Keratinocyte (primary cell): ENCODE measurements around the gene CEP63. TPM values are rescaled to one million over a fixed set of nuclear protein-coding genes. Genes with fewer than 3 reads are reported as not detected.

Experiments used
- DNase-seq: peaks from one replicate; pipeline ENCODE4 v3.0.0-alpha.2; 2011; ENCODE audit warnings: low read depth, missing footprints, low spot score
- FAIRE-seq: peaks from 2 replicates; lab custom pipeline; 2011; peaks lifted over from hg19 to GRCh38; lab: Jason Lieb, UNC
- H2AFZ ChIP-seq: 2 replicates; pipeline ENCODE4 v1.6.0; 2012; ENCODE audit warnings: low read length, control low read depth, inconsistent platforms; ENCODE audit not compliant: control insufficient read depth
- H3K27ac ChIP-seq: 2 replicates; pipeline ENCODE4 v1.5.1; 2011; ENCODE audit warnings: low read length; ENCODE audit not compliant: control insufficient read depth, insufficient read depth
- H3K27me3 ChIP-seq: 3 replicates; pipeline ENCODE4 v1.6.0; 2011; ENCODE audit warnings: low read length; ENCODE audit not compliant: control insufficient read depth, insufficient read depth; ENCODE audit errors: extremely low read depth
- H3K36me3 ChIP-seq, 2 experiments: 2 replicates in 1 of 2; 3 replicates in 1 of 2; pipeline ENCODE4 v1.5.1; 2011; ENCODE audit warnings: low read length in 2 of 2, mild to moderate bottlenecking in 1 of 2; ENCODE audit not compliant: control insufficient read depth in 2 of 2, insufficient read depth in 2 of 2; ENCODE audit errors: extremely low read depth in 1 of 2
- H3K4me1 ChIP-seq: 3 replicates; pipeline ENCODE4 v1.5.1; 2011; ENCODE audit warnings: low read length; ENCODE audit not compliant: control insufficient read depth, insufficient read depth; ENCODE audit errors: extremely low read depth
- H3K4me2 ChIP-seq: 3 replicates; pipeline ENCODE4 v1.6.0; 2011; ENCODE audit warnings: low read depth, low read length; ENCODE audit not compliant: control insufficient read depth, insufficient read depth; ENCODE audit errors: extremely low read depth
- H3K4me3 ChIP-seq, 3 experiments: fragments of 200-600 bp in 1 of 3; sonication (generic) in 1 of 3; 2 replicates in 2 of 3; 3 replicates in 1 of 3; pipeline ENCODE4 v1.5.1; 2011 to 2016; ENCODE audit warnings: low read length in 3 of 3, mild to moderate bottlenecking in 3 of 3, control low read depth in 2 of 3, inconsistent platforms in 1 of 3, low read depth in 1 of 3, mixed read lengths in 1 of 3, mixed run types in 1 of 3, moderate library complexity in 1 of 3; ENCODE audit not compliant: control insufficient read depth in 2 of 3, insufficient read depth in 2 of 3; ENCODE audit errors: extremely low read depth in 1 of 3
- H3K79me2 ChIP-seq: 2 replicates; pipeline ENCODE4 v1.6.0; 2012; ENCODE audit warnings: low read length; ENCODE audit not compliant: control insufficient read depth, insufficient read depth
- H3K9ac ChIP-seq: 3 replicates; pipeline ENCODE4 v1.6.0; 2011; ENCODE audit warnings: low read length; ENCODE audit not compliant: control insufficient read depth, insufficient read depth; ENCODE audit errors: extremely low read depth
- H3K9me1 ChIP-seq: 3 replicates; pipeline ENCODE4 v1.6.0; 2011; ENCODE audit warnings: low read length; ENCODE audit not compliant: control insufficient read depth, insufficient read depth; ENCODE audit errors: extremely low read depth
- H3K9me3 ChIP-seq: 2 replicates; pipeline ENCODE4 v1.5.1; 2012; ENCODE audit warnings: low read depth, low read length; ENCODE audit not compliant: control insufficient read depth
- H4K20me1 ChIP-seq: 3 replicates; pipeline ENCODE4 v1.6.0; 2011; ENCODE audit warnings: low read length; ENCODE audit not compliant: control insufficient read depth, insufficient read depth; ENCODE audit errors: extremely low read depth
- CTCF ChIP-seq, 3 experiments: IDR thresholded peaks in 1 of 3; conservative IDR thresholded peaks in 1 of 3; optimal IDR thresholded peaks in 1 of 3; 2 replicates in 2 of 3; 3 replicates in 1 of 3; pipeline versions ENCODE3 to v1.5.1; 2011; ENCODE audit warnings: low read length in 3 of 3, mild to moderate bottlenecking in 3 of 3, moderate library complexity in 2 of 3, control low read depth in 1 of 3, inconsistent platforms in 1 of 3; ENCODE audit not compliant: insufficient read depth in 2 of 3; ENCODE audit errors: extremely low read depth in 1 of 3
- EZH2 ChIP-seq: IDR thresholded peaks from one replicate; pipeline ENCODE4 v1.6.1; 2012; ENCODE audit warnings: inconsistent platforms, mild to moderate bottlenecking, low read length, moderate library complexity
- dilution Hi-C: fragments of 300-500 bp; cut with MboI; formaldehyde crosslinking; loops from one replicate; pipeline ENCODE4 v1.7.0; 2020; ENCODE audit warnings: low sequenced_read_pairs; ENCODE audit not compliant: extremely low pct_ligation_motif_present
- polyA plus RNA-seq, 5 experiments: library from polyadenylated mRNA; depleted of rRNA in 3 of 5; stranded (reverse) in 3 of 5; stranded (forward) in 1 of 5; unstranded in 1 of 5; fragments of >200 nt; gene quantifications; 1 replicate in 1 of 5; 2 replicates in 3 of 5; 3 replicates in 1 of 5; pipeline versions ENCODE4 v1.2.1 to v1.2.3, GENCODE V29; 2011 to 2012; ENCODE audit warnings: missing spikeins in 2 of 5, low read depth in 1 of 5, low replicate concordance in 1 of 5

CEP63 gene
- polyA plus RNA-seq, 1 donor (not counting 4 experiments of a cell fraction or from before 2014, with no cell fraction given), result 10.1 TPM

- Histone ChIP-seq H3K36me3 (peaks cover 0 to 3% of the 10 kb centered on the region in 2 experiments), H3K27ac (no peak overlapping the region), H3K9ac (no peak overlapping the region), H4K20me1 (no peaks in the 10 kb centered on the region), H2AFZ (no peak overlapping the region), H3K9me1 (no peaks in the 10 kb centered on the region), H3K79me2 (no peaks in the 10 kb centered on the region), H3K27me3 (no peaks in the 10 kb centered on the region), H3K4me2 (no peak overlapping the region), H3K4me3 (no peak overlapping the region), H3K9me3 (no peaks in the 10 kb centered on the region), H3K4me1 (no peaks in the 10 kb centered on the region)
- dilution Hi-C loops, result no loop called here
- TF ChIP-seq CTCF (optimal IDR thresholded peaks at IDR 0.05 in 1 of 3, IDR thresholded peaks at IDR 0.05 in 1 of 3, conservative IDR thresholded peaks at IDR 0.05 in 1 of 3; ENCODE audit: extremely low read depth in 1 of 3, insufficient read depth in 2 of 3, low read length in 3 of 3) (no peak), EZH2 (no peak)
- DNase-seq (no peak), FAIRE-seq (no peak)
Observed at GRCh38 chr3:134536781-134537180, 50.9 kb downstream of the CEP63 start.

- no peak for FAIRE-seq
- no peaks in the 10 kb centered on the region for H3K9me1 ChIP-seq
- TF ChIP-seq CTCF (optimal IDR thresholded peaks at IDR 0.05 in 1 of 3, IDR thresholded peaks at IDR 0.05 in 1 of 3, conservative IDR thresholded peaks at IDR 0.05 in 1 of 3; ENCODE audit: extremely low read depth in 1 of 3, insufficient read depth in 2 of 3, low read length in 3 of 3), result no peak
- TF ChIP-seq EZH2, result no peak
- no peaks in the 10 kb centered on the region for H3K9me3 ChIP-seq
- DNase-seq, result no peak
- H3K27me3 ChIP-seq, result no peaks in the 10 kb centered on the region
- no peaks in the 10 kb centered on the region for H3K79me2 ChIP-seq
- dilution Hi-C loops, result no loop called here
- H4K20me1 ChIP-seq, result no peaks in the 10 kb centered on the region
- H3K4me3 ChIP-seq, result no peak overlapping the region
- H2AFZ ChIP-seq, result no peak overlapping the region
- no peak overlapping the region for H3K27ac ChIP-seq
- no peaks in the 10 kb centered on the region for H3K4me1 ChIP-seq
- no peak overlapping the region for H3K4me2 ChIP-seq
- H3K36me3 ChIP-seq, result no peaks in the 10 kb centered on the region
- no peak overlapping the region for H3K9ac ChIP-seq
Observed at GRCh38 chr3:134542287-134542958, 56.6 kb downstream of the CEP63 start.
